ENCODE measurements around the gene FBXL17.

Gene FBXL17

GRCh38 chr5:108373426-108373825 lies 8.5 kb downstream of the FBXL17 start:
- no peak for DNase-seq (ENCODE audit: low read depth)

DNA sequence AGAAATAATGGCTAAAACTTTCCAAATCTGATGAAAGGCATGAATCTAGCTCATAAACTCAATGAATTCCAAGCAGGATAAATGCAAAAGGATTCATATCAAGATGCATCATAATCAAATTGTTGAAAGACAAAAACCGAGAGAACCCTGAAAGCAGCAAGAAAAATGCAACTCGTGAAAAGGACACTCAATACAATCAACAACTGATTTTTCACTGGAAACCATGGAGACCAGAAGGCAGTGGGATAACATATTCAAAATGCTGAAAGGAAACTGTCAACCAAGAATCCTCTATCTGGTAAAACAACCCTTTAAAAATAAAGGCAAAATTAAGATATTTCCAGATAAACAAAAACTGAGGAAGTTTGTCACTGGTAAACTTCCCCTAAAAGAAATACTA lies 9.5 kb downstream of the FBXL17 start:
- no peak for DNase-seq (ENCODE audit: low read depth)

DNA sequence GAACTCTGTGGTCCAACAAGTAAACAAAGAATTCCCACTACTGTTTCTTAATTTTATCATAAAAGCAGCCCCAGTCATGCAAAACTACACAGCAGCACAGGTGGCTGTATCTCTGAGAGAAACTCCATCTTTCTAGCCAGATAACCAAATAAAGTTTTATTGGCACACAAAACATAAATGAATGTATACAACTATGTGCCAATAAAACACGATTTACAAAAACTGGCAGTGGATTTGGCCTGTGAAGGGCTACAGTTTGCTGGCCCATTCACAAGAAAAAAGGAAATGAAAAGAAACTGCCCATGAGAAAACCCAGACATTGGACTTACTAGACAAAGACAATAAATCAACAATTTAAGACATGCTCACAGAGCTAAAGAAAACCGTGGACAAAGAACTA lies 10.6 kb downstream of the FBXL17 start:
- no peak for DNase-seq (ENCODE audit: low read depth)

GRCh38 chr5:108369167-108369566 lies 12.7 kb downstream of the FBXL17 start:
- no peak for DNase-seq (ENCODE audit: low read depth)

DNA sequence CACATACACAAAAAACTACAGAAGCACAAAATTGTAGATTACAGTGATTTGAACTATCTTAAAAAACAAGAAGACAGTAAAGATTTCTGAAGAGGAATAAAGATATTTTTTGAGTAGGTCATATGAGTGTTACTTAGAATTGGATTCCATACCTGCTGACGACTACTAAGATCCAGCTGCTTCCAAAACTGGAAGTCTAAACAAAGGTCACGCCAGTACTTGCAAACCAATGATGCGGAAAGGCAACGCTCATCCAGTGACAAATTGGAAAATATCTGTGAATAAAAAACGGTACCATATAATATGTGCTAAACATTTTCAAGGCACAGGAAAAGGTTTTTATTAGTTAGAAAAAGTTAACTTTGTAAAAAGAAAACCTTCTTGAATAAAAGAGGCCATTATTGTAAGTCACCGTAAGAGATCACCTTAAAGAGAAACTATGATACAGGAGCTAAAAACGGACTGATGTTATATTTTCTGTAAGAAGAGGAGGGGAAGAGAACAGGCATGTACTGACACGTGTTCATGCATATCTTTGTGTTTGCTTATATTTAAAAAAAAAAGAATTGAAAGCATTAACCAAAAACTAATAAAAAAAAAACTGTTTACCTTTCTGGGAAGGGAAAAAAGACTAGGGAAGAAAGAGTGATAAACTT lies 14.1 kb downstream of the FBXL17 start:
- DNase-seq (ENCODE audit: low read depth): no peak

DNA sequence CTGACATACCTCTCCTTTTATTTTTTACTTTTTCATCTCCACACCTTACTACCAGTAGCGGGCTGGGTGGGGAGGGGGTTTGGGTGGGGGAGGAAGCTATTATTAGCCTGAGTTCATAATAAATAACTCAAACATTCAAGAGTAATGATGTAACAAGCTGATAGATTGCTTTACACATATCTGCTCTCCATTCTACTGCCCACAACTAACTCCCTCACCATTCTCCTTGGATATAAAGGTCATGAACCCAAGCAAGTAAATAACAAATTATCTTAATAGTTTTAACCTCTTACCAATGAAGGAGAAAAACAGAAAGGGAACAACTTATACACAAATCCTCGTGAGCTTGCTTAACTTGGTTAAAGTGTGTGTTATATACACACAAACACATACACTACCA lies 15.4 kb downstream of the FBXL17 start:
- DNase-seq (ENCODE audit: low read depth): no peak

DNA sequence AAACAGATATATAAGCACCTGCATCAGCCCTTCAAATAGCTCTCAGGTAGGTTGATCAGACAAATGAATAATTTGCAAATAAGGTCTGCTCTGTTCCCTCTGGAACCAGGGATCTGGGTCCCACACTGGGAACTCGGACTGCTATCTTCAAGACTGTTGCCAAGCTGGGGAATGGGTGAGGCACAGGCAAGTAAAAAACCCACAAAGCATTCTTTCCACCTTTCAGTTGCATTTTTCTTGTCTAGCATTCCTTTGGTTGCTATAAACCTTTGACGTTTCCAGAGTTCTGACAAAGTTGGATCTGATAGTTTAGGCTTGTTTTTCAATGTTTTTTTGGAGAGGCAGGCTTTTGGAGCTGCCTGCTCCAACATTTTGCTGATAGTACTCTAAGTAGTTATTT lies 20.1 kb downstream of the FBXL17 start:
- DNase-seq (ENCODE audit: low read depth): peak; percentile 1

DNA sequence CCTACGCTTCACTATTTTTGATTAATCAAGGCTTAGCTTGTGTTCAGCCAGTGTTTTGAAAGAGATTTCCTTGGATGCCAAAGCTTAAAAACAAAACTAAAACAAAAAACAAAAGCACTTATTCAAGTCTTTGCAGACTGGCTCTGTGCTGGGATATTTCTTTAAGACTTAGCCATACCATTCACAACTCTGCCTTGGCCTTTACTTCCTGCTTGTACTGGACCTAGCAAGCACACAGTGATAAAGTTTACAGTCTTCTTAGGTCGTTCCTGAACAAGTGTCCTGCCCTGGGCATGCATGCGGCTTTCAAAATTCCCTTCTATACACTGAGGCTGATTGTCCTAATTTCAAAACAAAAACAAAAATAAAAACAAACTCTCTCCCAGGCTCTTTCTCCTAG lies 20.7 kb downstream of the FBXL17 start:
- no peak for DNase-seq (ENCODE audit: low read depth)

DNA sequence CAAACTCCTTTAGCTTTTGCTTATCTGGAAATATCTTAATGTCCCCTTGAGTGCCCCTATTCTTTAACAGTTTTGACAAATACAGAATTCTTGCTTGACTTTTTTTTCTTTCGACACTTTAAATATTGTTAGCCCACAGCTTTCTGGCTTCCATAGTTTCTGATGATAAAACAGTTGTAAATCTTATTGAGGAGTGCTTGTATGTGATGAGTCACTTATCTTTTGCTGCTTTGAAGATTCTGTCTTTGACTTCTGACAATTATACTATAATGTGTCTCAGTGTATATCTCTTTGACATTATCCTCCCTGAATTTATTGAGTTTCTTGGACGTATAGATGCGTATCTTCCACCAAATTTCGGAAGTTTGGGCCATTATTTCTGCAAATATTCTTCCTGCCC lies 21.6 kb downstream of the FBXL17 start:
- DNase-seq (ENCODE audit: low read depth): no peak

DNA sequence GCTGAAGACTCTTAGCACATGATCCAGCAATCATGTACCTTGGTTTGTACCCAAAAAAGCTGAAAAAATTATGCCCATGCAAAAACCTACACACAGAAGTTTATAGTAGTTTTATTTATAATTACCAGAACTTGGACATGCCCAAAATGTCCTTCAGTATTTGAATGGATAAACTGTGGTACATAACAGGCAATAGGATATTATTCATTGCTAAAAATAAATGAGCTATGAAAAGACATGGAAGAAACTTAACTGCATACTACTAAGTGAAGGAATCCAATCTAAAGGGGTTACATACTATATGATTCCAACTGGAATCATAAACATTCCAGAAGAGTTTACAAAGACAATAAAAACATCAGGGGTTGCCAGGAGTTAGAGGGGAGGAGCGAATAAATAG lies 25.6 kb downstream of the FBXL17 start:
- DNase-seq (ENCODE audit: low read depth): no peak

DNA sequence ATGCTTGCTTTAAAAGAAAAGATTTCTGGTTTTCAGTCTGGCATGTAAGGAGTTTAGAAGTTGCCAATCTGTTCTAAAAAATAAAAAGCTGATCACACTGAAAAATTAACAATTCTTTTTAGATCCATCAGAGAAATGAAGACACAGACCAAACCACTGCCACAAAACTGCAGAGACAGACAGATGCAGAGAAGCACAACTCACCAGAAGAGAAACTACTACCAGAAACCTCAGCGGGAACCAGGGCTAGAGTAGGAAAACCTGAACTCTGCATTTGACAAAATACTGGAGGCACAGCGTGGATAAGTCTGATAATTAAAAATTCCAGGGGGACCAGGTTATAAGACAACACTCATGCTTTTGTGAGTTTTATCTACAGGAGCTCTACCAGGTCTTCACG lies 28.8 kb downstream of the FBXL17 start:
- DNase-seq (ENCODE audit: low read depth): no peak

DNA sequence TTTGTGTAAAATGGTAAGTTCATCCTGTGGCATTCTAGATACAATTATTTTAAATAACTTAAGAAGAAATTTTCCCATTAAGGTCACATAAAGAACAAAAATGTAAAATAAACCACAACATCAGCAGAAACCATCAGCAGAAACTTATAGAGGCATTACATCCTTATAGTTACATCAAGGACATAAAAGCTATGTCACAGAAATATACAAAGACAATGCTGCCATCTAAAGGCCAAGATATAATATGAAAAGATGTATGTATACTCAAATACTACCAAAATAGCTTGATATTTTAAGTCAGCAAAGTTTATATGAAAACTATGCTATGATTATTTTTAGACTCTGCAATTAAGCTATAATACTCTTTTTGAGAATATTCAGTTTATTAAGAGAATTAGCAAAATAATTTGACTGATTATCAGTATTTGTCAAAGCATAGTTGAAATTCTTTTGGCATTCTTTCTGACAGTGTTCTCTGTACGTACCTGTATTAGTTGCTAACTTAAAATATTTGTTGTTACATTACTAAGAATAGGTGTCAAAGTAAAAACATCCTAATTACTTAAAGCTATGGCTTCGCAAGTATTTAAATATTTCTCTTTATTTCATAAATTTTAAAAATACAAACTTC lies 36.2 kb downstream of the FBXL17 start:
- peak; percentile 54 for DNase-seq (ENCODE audit: low read depth)

DNA sequence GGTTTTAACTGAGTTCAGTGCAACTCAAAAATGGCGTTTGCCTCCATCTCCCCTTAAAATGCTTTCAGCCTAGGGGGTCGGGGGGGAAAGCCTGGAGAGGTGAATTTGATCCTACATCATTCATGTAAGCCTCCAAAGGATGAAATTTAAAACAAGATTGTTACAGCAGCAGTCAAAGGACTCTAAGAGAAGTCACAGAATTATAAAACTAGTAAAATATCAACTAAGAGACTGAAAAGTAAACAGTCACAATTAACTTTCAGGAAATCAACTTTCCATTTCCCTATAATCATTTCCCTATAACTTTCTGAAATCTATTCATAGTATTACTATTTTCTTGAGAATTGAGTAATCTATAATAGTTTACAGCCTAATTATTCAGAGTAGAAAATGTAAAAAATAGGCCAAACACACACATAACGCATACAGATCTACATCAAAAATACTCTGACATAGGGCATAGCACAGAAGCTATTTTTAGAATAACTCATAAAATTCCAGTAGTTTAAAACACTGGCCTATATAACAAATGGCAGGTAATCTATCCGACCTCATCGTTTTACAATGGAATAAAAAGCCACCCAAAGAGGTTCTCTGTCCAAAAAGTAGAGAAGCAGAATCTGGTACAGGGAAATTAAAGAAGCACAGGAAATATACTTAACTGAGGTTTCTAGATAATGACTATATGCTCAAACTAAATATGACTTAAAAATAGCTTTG lies 37.6 kb downstream of the FBXL17 start:
- DNase-seq (ENCODE audit: low read depth): no peak

GRCh38 chr5:108341866-108342265 lies 40.0 kb downstream of the FBXL17 start:
- no peak for DNase-seq (ENCODE audit: low read depth)

GRCh38 chr5:108340131-108340530 lies 41.8 kb downstream of the FBXL17 start:
- DNase-seq (ENCODE audit: low read depth): no peak

GRCh38 chr5:108339220-108339619 lies 42.7 kb downstream of the FBXL17 start:
- DNase-seq (ENCODE audit: low read depth): no peak

DNA sequence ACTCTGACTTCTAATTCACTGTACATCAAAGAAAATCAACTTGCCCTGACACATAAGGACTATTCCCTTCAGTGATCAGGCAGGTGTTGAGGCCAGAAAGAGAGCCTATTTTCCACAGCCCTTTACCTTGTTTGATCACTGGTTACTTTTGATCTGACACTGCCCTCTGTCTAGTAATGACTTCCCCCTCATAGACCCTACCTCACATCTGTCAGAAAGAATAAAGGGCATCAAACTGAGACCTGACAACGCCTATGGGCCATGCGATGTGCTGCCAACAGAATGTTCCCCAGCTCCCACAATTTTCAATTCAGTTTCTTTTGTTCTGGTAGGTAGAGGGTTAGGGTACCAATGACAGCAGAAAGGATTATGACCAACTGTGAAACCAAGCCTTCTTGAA lies 47.7 kb downstream of the FBXL17 start:
- no peak for DNase-seq (ENCODE audit: low read depth)

GRCh38 chr5:108326982-108327381 lies 54.9 kb downstream of the FBXL17 start:
- no peak for DNase-seq (ENCODE audit: low read depth)

DNA sequence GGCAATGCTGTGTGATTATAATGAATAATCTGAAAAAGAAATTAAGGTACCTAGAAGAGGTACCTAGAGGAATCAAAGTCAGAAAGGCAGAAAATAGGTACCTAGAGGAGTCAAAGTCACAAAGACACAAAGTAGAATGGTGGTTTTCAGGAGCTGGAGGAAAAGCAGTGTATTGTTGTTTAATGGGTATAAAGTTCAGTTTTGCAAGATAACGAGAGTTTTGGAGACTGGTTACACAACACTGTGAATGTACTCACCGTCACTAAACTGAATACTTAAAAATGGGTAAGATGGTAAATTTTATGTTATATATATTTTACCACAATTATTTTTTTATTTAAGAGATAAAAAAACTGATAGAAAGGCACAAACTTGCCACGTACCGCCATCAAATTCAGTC lies 57.0 kb downstream of the FBXL17 start:
- no peak for DNase-seq (ENCODE audit: low read depth)

- no peak for DNase-seq (ENCODE audit: low read depth)
Observed at GRCh38 chr5:108321341-108321740, 60.6 kb downstream of the FBXL17 start.

DNA sequence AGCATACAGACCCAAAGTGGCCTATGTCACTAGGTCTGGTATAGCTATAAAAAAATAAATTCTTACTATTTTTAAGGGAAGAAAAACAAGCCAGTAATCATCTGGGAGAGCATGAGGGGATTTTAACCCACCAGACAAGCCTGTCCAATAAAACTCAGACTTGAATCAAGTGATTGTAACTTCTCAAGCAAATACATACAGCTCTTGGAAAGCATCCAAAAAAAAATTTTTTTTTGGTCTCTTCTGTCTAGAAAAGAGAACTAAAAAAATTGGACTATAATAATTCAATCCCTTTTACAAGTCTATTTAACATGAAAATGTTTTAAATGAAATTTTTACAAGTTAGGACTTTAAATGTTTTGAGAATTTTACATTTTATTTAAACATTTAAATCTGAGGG lies 61.7 kb downstream of the FBXL17 start:
- DNase-seq (ENCODE audit: low read depth): no peak

DNA sequence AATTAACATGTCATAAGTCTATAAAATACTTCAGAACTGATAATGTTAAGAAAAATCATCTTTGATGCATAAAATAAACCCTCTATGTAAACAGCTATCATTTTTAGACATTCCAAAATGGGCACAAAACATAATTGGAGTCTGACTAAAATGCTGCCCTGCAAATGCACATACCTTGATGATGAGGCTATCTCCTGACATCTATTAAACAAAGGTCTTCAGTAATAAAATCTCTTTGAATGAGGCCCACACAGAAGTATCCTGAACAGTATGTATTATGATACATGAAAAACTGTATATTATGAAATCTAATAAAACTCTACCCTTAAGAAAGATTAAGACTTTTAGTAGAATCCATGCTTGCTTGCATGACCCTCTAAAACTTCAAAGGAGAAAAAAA lies 66.1 kb downstream of the FBXL17 start:
- DNase-seq (ENCODE audit: low read depth): peak; percentile 3

GRCh38 chr5:108312258-108312657 lies 69.6 kb downstream of the FBXL17 start:
- no peak for DNase-seq (ENCODE audit: low read depth)

DNA sequence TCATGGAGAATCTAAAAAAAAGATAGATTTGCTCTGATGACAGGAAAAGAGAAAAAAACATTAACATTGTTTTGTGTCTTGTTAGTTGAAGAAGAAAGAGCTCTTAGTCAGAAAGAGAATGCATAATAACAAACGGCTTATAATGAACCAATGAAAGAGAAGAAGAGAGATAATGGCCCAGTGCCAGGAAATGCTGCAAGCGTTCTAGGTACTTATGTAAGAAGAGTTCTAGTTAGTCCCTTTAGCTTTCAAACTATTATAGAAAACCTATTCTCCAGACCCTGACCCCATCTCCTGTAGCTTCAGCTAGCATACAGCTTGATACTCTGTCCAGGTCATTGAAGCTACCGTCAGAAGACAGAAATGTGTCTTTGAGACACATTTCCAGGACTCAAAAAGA lies 70.2 kb downstream of the FBXL17 start:
- DNase-seq (ENCODE audit: low read depth): peak; percentile 14
